ENCODE results near the gene MKNK1. TPM values are rescaled to one million over a fixed set of nuclear protein-coding genes. Genes with fewer than 3 reads are reported as not detected.

Gene MKNK1
- total RNA-seq, 1 experiment from 2014 or later = 12.9 TPM

DNA sequence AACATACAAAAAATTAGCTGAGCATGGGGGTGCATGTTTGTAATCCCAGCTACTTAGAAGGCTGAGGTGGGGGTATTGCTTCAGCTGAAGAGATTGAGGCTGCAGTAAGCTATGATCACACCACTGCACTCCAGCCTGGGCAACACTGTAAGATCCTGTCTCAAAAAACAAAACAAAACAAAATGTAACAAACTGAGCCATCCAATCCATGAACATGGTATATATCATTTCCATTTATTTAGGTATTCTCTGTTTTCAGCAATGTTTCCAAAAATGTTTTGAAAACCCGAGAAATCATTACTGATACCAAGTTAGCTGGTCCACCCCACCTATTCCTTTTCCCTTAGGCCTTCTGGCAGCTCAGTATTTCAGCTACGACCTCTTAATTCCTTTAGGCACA is 45.7 kb upstream of the MKNK1 start:
- H3K9me3 Mint-ChIP-seq = peaks cover 3 to 10% of the 10 kb centered on the region in 2 experiments; a peak in 3 of 5 replicates
- DNase-seq = no peak
- no CpG with 5 or more reads among the region's 2 CpGs for WGBS (ENCODE audit: extremely low coverage, insufficient read length, low lambda C conversion rate)
- Histone ChIP-seq H2BK20ac (ENCODE audit: low read depth, low read length, poor library complexity, severe bottlenecking) (no peak overlapping the region), H3K27me3 (ENCODE audit: insufficient read depth, low read length) (no peaks in the 10 kb centered on the region), H3K4me1 (ENCODE audit: insufficient read depth, low read length) (no peaks in the 10 kb centered on the region), H3K27ac (ENCODE audit: insufficient read length, low read depth, low read length) (no peak overlapping the region), H3T11ph (ENCODE audit: low read length) (no peak overlapping the region), H3K9ac (ENCODE audit: extremely low read depth, insufficient read length, low read length) (no peak overlapping the region), H3K79me1 (ENCODE audit: insufficient read depth, low read depth, low read length, poor library complexity, severe bottlenecking) (no peaks in the 10 kb centered on the region), H2AFZ (ENCODE audit: low read length) (no peak overlapping the region), H3K79me2 (ENCODE audit: insufficient read depth, low read length) (no peaks in the 10 kb centered on the region), H3K4me2 (ENCODE audit: insufficient read depth, insufficient read length, low read length) (no peak overlapping the region), H4K5ac (ENCODE audit: insufficient read length, low read depth, low read length) (no peak overlapping the region), H3K23ac (ENCODE audit: insufficient read length, low read depth, low read length) (no peak overlapping the region), H3K23me2 (ENCODE audit: insufficient read length, low read depth, low read length, poor library complexity, severe bottlenecking) (no peaks in the 10 kb centered on the region), H3K56ac (ENCODE audit: insufficient read length, low read depth, low read length) (no peak overlapping the region), H4K20me1 (ENCODE audit: control insufficient read depth, insufficient read depth, insufficient read length) (no peaks in the 10 kb centered on the region), H2BK120ac (ENCODE audit: low read depth, low read length, poor library complexity, severe bottlenecking) (no peak overlapping the region), H3K14ac (ENCODE audit: insufficient read depth, low read length) (no peak overlapping the region), H3K18ac (ENCODE audit: insufficient read length, low read depth, low read length) (no peak overlapping the region), H2BK15ac (ENCODE audit: low read depth, low read length) (no peak overlapping the region), H2BK12ac (ENCODE audit: insufficient read length, low read depth, low read length) (no peak overlapping the region), H2AK5ac (ENCODE audit: insufficient read length, low read length) (no peak overlapping the region), H2BK5ac (ENCODE audit: insufficient read length, low read length) (no peak overlapping the region), H4K8ac (replicated peaks; ENCODE audit: insufficient read length, low read depth, low read length) (no peak overlapping the region), H3K4ac (ENCODE audit: low read depth, low read length) (no peak overlapping the region), H4K91ac (ENCODE audit: insufficient read length, low read depth, low read length) (no peak overlapping the region), H3K9me3 (ENCODE audit: control insufficient read depth, low read depth, low read length) (no peaks in the 10 kb centered on the region)
- H3K4me3 Mint-ChIP-seq = no peak overlapping the region
- no peak overlapping the region for H3K27ac Mint-ChIP-seq
- peaks cover 30 to 65% (median 52%) of the 10 kb centered on the region in 3 experiments for H3K36me3 Mint-ChIP-seq (ENCODE audit: insufficient read depth in 1 of 3, low read depth in 3 of 3)
- no peaks in the 10 kb centered on the region for H3K4me1 Mint-ChIP-seq
- no peaks in the 10 kb centered on the region for H3K27me3 Mint-ChIP-seq (ENCODE audit: low read depth)
- TF ChIP-seq, protein P1, sequence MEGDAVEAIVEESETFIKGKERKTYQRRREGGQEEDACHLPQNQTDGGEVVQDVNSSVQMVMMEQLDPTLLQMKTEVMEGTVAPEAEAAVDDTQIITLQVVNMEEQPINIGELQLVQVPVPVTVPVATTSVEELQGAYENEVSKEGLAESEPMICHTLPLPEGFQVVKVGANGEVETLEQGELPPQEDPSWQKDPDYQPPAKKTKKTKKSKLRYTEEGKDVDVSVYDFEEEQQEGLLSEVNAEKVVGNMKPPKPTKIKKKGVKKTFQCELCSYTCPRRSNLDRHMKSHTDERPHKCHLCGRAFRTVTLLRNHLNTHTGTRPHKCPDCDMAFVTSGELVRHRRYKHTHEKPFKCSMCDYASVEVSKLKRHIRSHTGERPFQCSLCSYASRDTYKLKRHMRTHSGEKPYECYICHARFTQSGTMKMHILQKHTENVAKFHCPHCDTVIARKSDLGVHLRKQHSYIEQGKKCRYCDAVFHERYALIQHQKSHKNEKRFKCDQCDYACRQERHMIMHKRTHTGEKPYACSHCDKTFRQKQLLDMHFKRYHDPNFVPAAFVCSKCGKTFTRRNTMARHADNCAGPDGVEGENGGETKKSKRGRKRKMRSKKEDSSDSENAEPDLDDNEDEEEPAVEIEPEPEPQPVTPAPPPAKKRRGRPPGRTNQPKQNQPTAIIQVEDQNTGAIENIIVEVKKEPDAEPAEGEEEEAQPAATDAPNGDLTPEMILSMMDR (conservative IDR thresholded peaks at IDR 0.05) = no peak

Measured in H9 (cell line).